MM.1S (cell line): ENCODE results near the gene RNF26.

ENCODE experiments used
- DNase-seq: peaks from one replicate; pipeline ENCODE4 v3.0.0-alpha.2; 2015
- H2AFZ ChIP-seq: fragments of 300-600 bp; sonication (generic); 2 replicates; pipeline ENCODE4 v1.6.0; 2016; ENCODE audit warnings: antibody characterized with exemption, low read length
- H3F3A ChIP-seq: fragments of 300-600 bp; sonication (generic); 2 replicates; pipeline ENCODE4 v1.6.1; 2016; ENCODE audit warnings: mild to moderate bottlenecking, antibody characterized with exemption, low read length, moderate library complexity, mixed read lengths; ENCODE audit not compliant: insufficient read depth
- H3K27ac ChIP-seq: fragments of 300-600 bp; sonication (generic); 2 replicates; pipeline ENCODE4 v1.5.1; 2016; ENCODE audit warnings: mild to moderate bottlenecking, low read length
- H3K27me3 ChIP-seq: fragments of 300-600 bp; sonication (generic); replicated peaks from 2 replicates; pipeline ENCODE4 v1.6.0; 2016; ENCODE audit warnings: low read length; ENCODE audit not compliant: insufficient read depth
- H3K36me3 ChIP-seq: fragments of 300-600 bp; sonication (generic); replicated peaks from 2 replicates; pipeline ENCODE4 v1.6.1; 2016; ENCODE audit warnings: mild to moderate bottlenecking, low read length, mixed read lengths; ENCODE audit not compliant: insufficient read depth
- H3K4me1 ChIP-seq: fragments of 300-600 bp; sonication (generic); 2 replicates; pipeline ENCODE4 v1.6.1; 2016; ENCODE audit warnings: low read length, mixed read lengths
- H3K4me2 ChIP-seq: fragments of 300-600 bp; sonication (generic); 2 replicates; pipeline ENCODE4 v1.6.0; 2016; ENCODE audit warnings: low read depth, low read length
- H3K4me3 ChIP-seq: fragments of 300-600 bp; sonication (generic); 2 replicates; pipeline ENCODE4 v1.5.1; 2016; ENCODE audit warnings: low read length, mixed read lengths
- H3K79me2 ChIP-seq: fragments of 300-600 bp; sonication (generic); 2 replicates; pipeline ENCODE4 v1.6.1; 2016; ENCODE audit warnings: mixed run types, low read length, mixed read lengths
- H3K9ac ChIP-seq: fragments of 300-600 bp; sonication (generic); 2 replicates; pipeline ENCODE4 v1.6.1; 2016; ENCODE audit warnings: low read length, mixed read lengths
- H3K9me2 ChIP-seq: fragments of 300-600 bp; sonication (generic); replicated peaks from 2 replicates; pipeline ENCODE4 v1.6.1; 2016; ENCODE audit warnings: mild to moderate bottlenecking, low read length, mixed read lengths; ENCODE audit not compliant: insufficient read depth
- H3K9me3 ChIP-seq: fragments of 300-600 bp; sonication (generic); replicated peaks from 2 replicates; pipeline ENCODE4 v1.6.1; 2016; ENCODE audit warnings: mild to moderate bottlenecking, low read length, mixed read lengths; ENCODE audit not compliant: insufficient read depth
- H4K20me1 ChIP-seq: fragments of 300-600 bp; sonication (generic); 2 replicates; pipeline ENCODE4 v1.6.1; 2016; ENCODE audit warnings: mild to moderate bottlenecking, low read length, moderate library complexity, mixed read lengths; ENCODE audit not compliant: insufficient read depth
- EZH2 ChIP-seq: fragments of 300-600 bp; sonication (generic); optimal IDR thresholded peaks from 2 replicates; pipeline ENCODE3; 2017; ENCODE audit warnings: low read depth, mild to moderate bottlenecking, antibody characterized with exemption, low read length, mixed read lengths
- EZH2phosphoT487 ChIP-seq: fragments of 300-600 bp; sonication (generic); IDR thresholded peaks from 2 replicates; pipeline ENCODE4 v1.6.1; 2018; ENCODE audit warnings: antibody characterized with exemption, low read length
- TF ChIP-seq, protein P1 (sequence below): fragments of 300-600 bp; sonication (generic); IDR thresholded peaks from 2 replicates; pipeline ENCODE4 v1.5.1; 2016; ENCODE audit warnings: antibody characterized with exemption, low read length, mixed read lengths

The RNF26 gene

DNA sequence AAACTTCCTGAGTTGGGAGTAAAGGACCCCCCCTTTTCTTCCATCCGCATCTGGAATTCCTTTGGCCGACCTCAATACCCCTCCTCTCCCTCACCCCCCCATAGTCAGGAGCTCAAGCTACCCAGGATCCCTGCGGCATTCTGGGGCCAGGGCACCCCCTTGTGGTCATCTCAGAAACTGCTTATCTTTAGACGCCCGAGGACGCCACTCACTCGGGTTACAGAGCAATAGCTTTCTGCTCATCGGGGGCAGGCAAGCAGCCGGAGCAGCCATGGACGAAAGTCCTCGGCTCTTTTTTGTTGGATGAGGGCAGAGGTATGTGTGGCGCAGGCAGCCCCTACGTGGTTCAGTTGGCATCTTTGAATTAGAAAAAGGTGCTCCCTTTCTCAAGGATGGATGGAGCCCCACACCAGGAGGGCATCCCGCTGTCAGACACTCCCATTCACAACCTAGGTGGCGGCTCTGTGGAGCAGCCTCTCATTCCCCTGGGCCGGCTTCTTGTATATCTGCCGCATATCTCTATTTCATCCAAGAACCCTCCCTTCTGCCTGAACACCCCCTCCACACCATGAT is 4.1 kb downstream of the RNF26 start:
- Histone ChIP-seq H3K36me3 (no peaks in the 10 kb centered on the region), H2AFZ (no peak overlapping the region), H3K4me2 (no peak overlapping the region), H3K79me2 (peaks cover 17% of the 10 kb centered on the region), H3K4me1 (peaks cover 16% of the 10 kb centered on the region; the same call in 1 of the 2 replicates), H3K9ac (no peak overlapping the region), H4K20me1 (no peaks in the 10 kb centered on the region), H3K4me3 (no peak overlapping the region), H3K9me2 (no peaks in the 10 kb centered on the region), H3F3A (no peaks in the 10 kb centered on the region), H3K27ac (no peak overlapping the region), H3K9me3 (no peaks in the 10 kb centered on the region), H3K27me3 (peaks cover 34% of the 10 kb centered on the region)
- TF ChIP-seq, protein P1, sequence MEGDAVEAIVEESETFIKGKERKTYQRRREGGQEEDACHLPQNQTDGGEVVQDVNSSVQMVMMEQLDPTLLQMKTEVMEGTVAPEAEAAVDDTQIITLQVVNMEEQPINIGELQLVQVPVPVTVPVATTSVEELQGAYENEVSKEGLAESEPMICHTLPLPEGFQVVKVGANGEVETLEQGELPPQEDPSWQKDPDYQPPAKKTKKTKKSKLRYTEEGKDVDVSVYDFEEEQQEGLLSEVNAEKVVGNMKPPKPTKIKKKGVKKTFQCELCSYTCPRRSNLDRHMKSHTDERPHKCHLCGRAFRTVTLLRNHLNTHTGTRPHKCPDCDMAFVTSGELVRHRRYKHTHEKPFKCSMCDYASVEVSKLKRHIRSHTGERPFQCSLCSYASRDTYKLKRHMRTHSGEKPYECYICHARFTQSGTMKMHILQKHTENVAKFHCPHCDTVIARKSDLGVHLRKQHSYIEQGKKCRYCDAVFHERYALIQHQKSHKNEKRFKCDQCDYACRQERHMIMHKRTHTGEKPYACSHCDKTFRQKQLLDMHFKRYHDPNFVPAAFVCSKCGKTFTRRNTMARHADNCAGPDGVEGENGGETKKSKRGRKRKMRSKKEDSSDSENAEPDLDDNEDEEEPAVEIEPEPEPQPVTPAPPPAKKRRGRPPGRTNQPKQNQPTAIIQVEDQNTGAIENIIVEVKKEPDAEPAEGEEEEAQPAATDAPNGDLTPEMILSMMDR, result peak; percentile 88
- TF ChIP-seq EZH2phosphoT487, result no peak
- peak; percentile 73 for DNase-seq

GRCh38 chr11:119338965-119339588 is 4.8 kb downstream of the RNF26 start:
- H3K9me3 ChIP-seq, result no peaks in the 10 kb centered on the region
- peaks cover 17% of the 10 kb centered on the region for H3K79me2 ChIP-seq
- no peak overlapping the region for H2AFZ ChIP-seq
- no peak overlapping the region for H3K9ac ChIP-seq
- no peaks in the 10 kb centered on the region for H3K9me2 ChIP-seq
- no peak for TF ChIP-seq EZH2
- TF ChIP-seq, protein P1, result no peak
- no peak for TF ChIP-seq EZH2phosphoT487
- no peaks in the 10 kb centered on the region for H3K36me3 ChIP-seq
- H3K27me3 ChIP-seq, result peaks cover 40% of the 10 kb centered on the region
- no peaks in the 10 kb centered on the region for H4K20me1 ChIP-seq
- H3K4me1 ChIP-seq, result peaks cover 14% of the 10 kb centered on the region; the same call in 1 of the 2 replicates
- no peak for DNase-seq
- no peak overlapping the region for H3K4me3 ChIP-seq
- H3F3A ChIP-seq, result no peaks in the 10 kb centered on the region
- H3K4me2 ChIP-seq, result no peak overlapping the region
- no peak overlapping the region for H3K27ac ChIP-seq

GRCh38 chr11:119339589-119340334 is 5.4 kb downstream of the RNF26 start:
- Histone ChIP-seq H3K9ac (no peak overlapping the region), H3K36me3 (no peaks in the 10 kb centered on the region), H3K4me3 (no peak overlapping the region), H3K9me2 (no peaks in the 10 kb centered on the region), H3K9me3 (no peaks in the 10 kb centered on the region), H3F3A (no peaks in the 10 kb centered on the region), H4K20me1 (no peaks in the 10 kb centered on the region), H3K4me1 (peaks cover 14% of the 10 kb centered on the region; the same call in 1 of the 2 replicates), H3K27ac (no peak overlapping the region), H2AFZ (0 out of 2 replicates have a peak overlapping the region, but pooled peaks have one; percentile 7), H3K27me3 (peaks cover 47% of the 10 kb centered on the region), H3K79me2 (peaks cover 13% of the 10 kb centered on the region), H3K4me2 (peak overlapping the region; percentile 47; the same call in 1 of the 2 replicates)
- no peak for DNase-seq
- TF ChIP-seq EZH2 (no peak), EZH2phosphoT487 (no peak)
- TF ChIP-seq, protein P1, result peak; percentile 60
